SH-SY5Y (cell line): ENCODE results near the gene CTNNA3.

Source experiments
- GATA2 ChIP-seq: IDR thresholded peaks from 2 replicates; pipeline ENCODE4 v1.6.1; 2011; ENCODE audit warnings: mild to moderate bottlenecking, low read depth, low read length
- GATA3 ChIP-seq: IDR thresholded peaks from 2 replicates; pipeline ENCODE4 v1.6.1; 2011; ENCODE audit warnings: low read depth, mild to moderate bottlenecking, low read length, moderate library complexity

DNA sequence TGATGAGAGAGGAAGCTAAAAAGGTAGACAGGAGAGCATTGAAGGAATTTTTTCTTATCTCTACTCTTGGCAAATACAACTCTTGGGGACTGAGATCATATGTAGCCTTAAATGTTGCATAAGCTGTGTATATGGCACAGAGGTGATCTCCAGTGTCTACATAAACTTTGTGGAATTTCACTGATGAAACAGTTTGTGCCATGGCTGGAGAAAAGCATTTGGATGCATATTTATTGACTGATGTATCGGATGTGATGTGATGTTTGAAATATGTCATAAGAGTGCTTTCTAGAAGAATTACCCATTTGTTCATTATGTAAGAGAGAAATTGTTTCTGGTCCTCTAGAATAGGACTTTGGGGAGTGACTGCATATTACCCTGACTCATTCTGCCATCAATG lies 1015.1 kb downstream of the CTNNA3 start:
- no peak for TF ChIP-seq GATA2
- no peak for TF ChIP-seq GATA3
